HUES48 (cell line): ENCODE results near the gene PRUNE2.
"Not testable (repeated sequence)": the region's sequence is repeated elsewhere in the genome, so short reads cannot be mapped to it uniquely, and the experiment has no call there.

Experiments
- H3K27ac ChIP-seq: one replicate; pipeline ENCODE4 v1.7.0; 2013; ENCODE audit warnings: low read depth, low read length, inconsistent platforms
- H3K27me3 ChIP-seq: 2 replicates; pipeline ENCODE4 v1.6.1; 2013; ENCODE audit warnings: mild to moderate bottlenecking, low read length; ENCODE audit not compliant: control insufficient read depth, insufficient read depth
- H3K36me3 ChIP-seq: 2 replicates; pipeline ENCODE4 v1.6.1; 2013; ENCODE audit warnings: low read length; ENCODE audit not compliant: control insufficient read depth, insufficient read depth
- H3K4me1 ChIP-seq: 2 replicates; pipeline ENCODE4 v1.6.1; 2013; ENCODE audit warnings: mild to moderate bottlenecking, low read length; ENCODE audit not compliant: control insufficient read depth, insufficient read depth
- H3K4me3 ChIP-seq: 2 replicates; pipeline ENCODE4 v1.5.1; 2013; ENCODE audit warnings: mild to moderate bottlenecking, low read depth, low read length
- H3K9ac ChIP-seq: 2 replicates; pipeline ENCODE4 v1.6.1; 2013; ENCODE audit warnings: mild to moderate bottlenecking, low read depth, low read length, moderate library complexity
- H3K9me3 ChIP-seq: 2 replicates; pipeline ENCODE4 v1.6.1; 2013; ENCODE audit warnings: low read length; ENCODE audit not compliant: control insufficient read depth, insufficient read depth

Gene PRUNE2

DNA sequence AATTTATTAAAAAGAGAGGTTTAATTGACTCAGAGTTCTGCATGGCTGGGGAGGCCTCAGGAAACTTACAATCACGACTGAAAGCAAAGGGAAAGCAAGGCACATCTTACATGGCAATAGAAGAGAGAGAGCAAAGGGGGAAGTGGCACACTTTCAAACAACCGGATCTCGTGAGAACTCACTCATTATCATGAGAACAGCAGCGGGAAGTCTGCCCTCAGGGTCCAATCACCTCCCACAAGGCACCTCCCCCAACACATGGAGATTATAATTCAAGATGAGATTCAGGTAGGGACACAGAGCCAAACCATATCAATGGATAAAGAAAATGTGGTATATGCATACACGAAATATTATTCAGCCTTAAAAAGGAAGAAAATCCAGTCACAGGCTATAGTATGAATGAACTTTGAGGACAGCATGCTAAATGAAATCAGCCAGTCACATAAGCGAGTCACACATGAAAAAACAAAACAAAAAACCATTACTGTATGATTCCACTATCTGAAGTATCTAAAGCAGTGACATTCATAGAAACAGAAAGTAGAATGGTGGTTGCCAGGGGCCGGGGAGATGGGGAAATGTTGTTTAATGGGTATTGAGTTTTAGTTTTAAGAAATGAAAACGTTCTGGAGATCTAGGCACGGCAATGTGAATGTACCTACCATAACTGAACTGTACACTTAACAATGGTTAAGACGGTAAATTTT, 225.0 kb downstream of the PRUNE2 start:
- H3K27ac ChIP-seq, result no peak overlapping the region
- H3K4me1 ChIP-seq, result no peaks in the 10 kb centered on the region
- no peaks in the 10 kb centered on the region for H3K36me3 ChIP-seq
- H3K4me3 ChIP-seq, result no peak overlapping the region
- no peaks in the 10 kb centered on the region for H3K27me3 ChIP-seq
- H3K9ac ChIP-seq, result no peak overlapping the region
- H3K9me3 ChIP-seq, result no peaks in the 10 kb centered on the region

GRCh38 chr9:76677481-76678055, 228.3 kb downstream of the PRUNE2 start:
- no peaks in the 10 kb centered on the region for H3K36me3 ChIP-seq
- no peak overlapping the region for H3K9ac ChIP-seq
- no peaks in the 10 kb centered on the region for H3K4me1 ChIP-seq
- no peaks in the 10 kb centered on the region for H3K27me3 ChIP-seq
- no peak overlapping the region for H3K4me3 ChIP-seq
- H3K27ac ChIP-seq, result no peak overlapping the region
- no peaks in the 10 kb centered on the region for H3K9me3 ChIP-seq

DNA sequence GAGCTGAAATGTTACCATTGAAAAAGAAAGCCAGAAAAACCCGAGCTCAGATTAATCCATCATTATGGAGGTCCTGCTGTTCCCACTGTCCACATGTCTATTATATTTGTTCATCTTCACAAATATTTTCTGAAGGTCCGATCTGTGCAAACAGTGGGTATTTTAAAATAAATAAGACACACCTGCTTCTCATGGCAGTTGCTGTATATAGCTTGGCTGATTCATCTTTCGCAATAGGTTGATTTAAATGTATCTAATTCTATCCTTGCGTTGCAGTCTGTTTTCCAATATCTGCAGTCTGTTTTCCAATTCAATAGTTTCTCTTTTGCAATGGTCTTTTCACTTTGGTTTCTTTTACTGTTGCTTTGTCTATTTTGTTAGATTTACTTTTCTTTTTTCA, 229.1 kb downstream of the PRUNE2 start:
- Histone ChIP-seq H3K27ac (no peak overlapping the region), H3K4me3 (no peak overlapping the region)

GRCh38 chr9:76667521-76667957, 238.4 kb downstream of the PRUNE2 start:
- Histone ChIP-seq H3K27ac (no peak overlapping the region), H3K27me3 (no peaks in the 10 kb centered on the region), H3K9ac (no peak overlapping the region), H3K9me3 (no peaks in the 10 kb centered on the region), H3K36me3 (no peaks in the 10 kb centered on the region), H3K4me3 (no peak overlapping the region), H3K4me1 (peaks cover 5% of the 10 kb centered on the region; the same call in 1 of the 2 replicates)

More for the DNA sequence above, 229.1 kb downstream of the PRUNE2 start:
- Histone ChIP-seq H3K36me3 (no peaks in the 10 kb centered on the region), H3K9me3 (no peaks in the 10 kb centered on the region), H3K9ac (no peak overlapping the region), H3K4me1 (no peaks in the 10 kb centered on the region), H3K27me3 (no peaks in the 10 kb centered on the region)

DNA sequence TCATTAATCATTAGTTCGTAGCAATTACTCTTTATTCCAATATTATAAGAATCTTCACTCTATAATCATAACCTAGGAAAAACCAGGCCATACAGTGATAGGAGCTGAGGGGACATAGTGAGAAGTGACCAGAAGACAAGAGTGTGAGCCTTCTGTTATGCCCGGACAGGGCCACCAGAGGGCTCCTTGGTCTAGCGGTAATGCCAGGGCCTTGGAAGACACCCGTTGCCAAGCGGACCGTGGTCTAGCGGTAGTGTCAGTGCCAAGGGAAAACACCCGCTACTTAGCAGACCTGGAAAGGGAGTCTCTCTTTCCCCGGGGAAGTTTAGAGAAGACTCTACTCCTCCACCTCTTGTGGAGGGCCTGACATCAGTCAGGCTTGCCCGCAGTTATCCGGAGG, 239.9 kb downstream of the PRUNE2 start:
- not testable (repeated sequence) for H3K9me3 ChIP-seq

DNA sequence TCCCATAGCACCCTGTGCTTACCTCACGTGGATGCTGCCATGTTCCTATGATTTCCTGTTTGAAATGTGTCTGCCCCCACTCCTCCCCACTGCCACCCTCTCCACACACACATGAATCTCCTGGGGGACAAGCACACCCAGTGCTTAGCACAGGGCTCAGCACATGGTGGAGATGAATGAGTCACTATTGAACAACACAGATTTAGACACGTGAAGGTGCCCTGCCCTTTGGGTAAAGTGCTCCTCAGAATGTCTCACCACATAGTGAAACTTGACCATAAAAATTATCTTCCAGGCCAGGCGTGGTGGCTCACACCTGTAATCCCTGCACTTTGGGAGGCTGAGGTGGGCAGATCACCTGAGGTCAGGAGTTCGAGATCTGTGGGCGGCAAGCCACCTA, 240.5 kb downstream of the PRUNE2 start:
- H3K4me3 ChIP-seq, result no peak overlapping the region
- no peak overlapping the region for H3K27ac ChIP-seq
- no peaks in the 10 kb centered on the region for H3K27me3 ChIP-seq
- no peaks in the 10 kb centered on the region for H3K36me3 ChIP-seq
- peaks cover 5% of the 10 kb centered on the region; the same call in 1 of the 2 replicates for H3K4me1 ChIP-seq
- H3K9me3 ChIP-seq, result no peaks in the 10 kb centered on the region
- H3K9ac ChIP-seq, result no peak overlapping the region

More for the DNA sequence above, 239.9 kb downstream of the PRUNE2 start:
- not testable (repeated sequence) for H3K27ac ChIP-seq, H3K4me1 ChIP-seq, H3K9ac ChIP-seq, H3K27me3 ChIP-seq, H3K4me3 ChIP-seq, H3K36me3 ChIP-seq

DNA sequence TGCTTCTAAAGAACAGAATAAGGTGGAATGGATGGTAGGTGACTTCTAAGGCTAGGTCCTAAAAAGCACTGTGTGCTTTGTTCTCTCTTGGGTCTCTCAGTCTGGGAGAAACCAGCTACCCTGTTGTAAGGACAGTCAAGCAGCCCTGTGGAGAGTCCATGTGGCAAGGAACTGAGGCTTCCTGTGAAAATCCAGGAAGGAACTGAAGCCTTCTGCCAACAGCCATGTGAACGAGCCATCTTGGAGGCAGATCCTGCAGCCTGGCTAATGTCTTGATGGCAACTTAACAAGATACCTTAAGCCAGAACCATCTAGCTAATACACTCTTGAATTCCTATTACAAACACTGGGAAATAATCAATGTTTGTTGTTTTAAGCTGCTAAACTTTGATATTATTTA, 241.8 kb downstream of the PRUNE2 start:
- Histone ChIP-seq H3K27ac (no peak overlapping the region), H3K4me3 (no peak overlapping the region), H3K36me3 (no peaks in the 10 kb centered on the region), H3K4me1 (peaks cover 5% of the 10 kb centered on the region; the same call in 1 of the 2 replicates), H3K9ac (no peak overlapping the region), H3K9me3 (no peaks in the 10 kb centered on the region), H3K27me3 (no peaks in the 10 kb centered on the region)

- no peak overlapping the region for H3K9ac ChIP-seq
- H3K4me3 ChIP-seq, result no peak overlapping the region
- no peaks in the 10 kb centered on the region for H3K9me3 ChIP-seq
- H3K27ac ChIP-seq, result no peak overlapping the region
- H3K4me1 ChIP-seq, result peaks cover 5% of the 10 kb centered on the region; the same call in 1 of the 2 replicates
- H3K36me3 ChIP-seq, result no peaks in the 10 kb centered on the region
- no peaks in the 10 kb centered on the region for H3K27me3 ChIP-seq
Observed at GRCh38 chr9:76662476-76663281, 243.2 kb downstream of the PRUNE2 start.

DNA sequence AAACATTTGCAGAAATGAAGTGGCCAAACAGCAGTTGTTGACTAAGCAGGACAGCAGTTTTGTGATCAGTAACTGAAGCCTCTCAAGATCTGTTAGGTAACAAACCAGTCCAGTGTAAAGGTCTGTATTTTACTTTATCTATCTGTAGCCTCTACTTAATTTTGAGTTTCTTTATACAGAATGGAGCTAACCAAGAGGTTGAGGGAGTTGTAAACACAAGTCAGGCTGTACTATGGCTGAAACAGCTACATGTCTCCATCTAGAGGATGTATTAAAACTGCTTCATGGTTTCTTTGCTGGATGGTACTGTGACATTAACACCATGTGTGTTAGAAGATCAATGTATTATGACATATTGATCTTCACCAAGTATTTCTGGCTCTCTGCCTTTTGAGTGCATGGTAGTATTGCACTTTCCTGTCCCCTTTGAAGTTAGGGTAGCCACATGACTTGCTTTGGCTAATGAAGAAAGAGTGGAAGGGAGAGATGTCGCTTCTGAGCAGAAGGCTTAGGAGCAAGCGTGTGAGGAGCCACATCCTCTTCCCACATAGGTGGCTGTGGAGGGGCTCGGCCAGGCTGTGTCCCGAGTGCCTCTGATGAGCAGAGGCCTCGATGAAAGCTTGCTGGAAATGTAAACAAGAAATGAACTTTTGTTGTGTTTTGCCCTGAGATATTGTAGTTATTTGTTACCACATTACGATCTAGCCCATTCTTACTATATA, 247.2 kb downstream of the PRUNE2 start:
- Histone ChIP-seq H3K4me1 (peaks cover 5% of the 10 kb centered on the region; the same call in 1 of the 2 replicates), H3K36me3 (no peaks in the 10 kb centered on the region), H3K27me3 (no peaks in the 10 kb centered on the region), H3K9me3 (no peaks in the 10 kb centered on the region), H3K4me3 (no peak overlapping the region), H3K27ac (no peak overlapping the region), H3K9ac (no peak overlapping the region)

- Histone ChIP-seq H3K27me3 (no peaks in the 10 kb centered on the region), H3K4me3 (no peak overlapping the region), H3K9ac (no peak overlapping the region), H3K4me1 (peaks cover 2% of the 10 kb centered on the region; the same call in 1 of the 2 replicates), H3K36me3 (no peaks in the 10 kb centered on the region), H3K9me3 (no peaks in the 10 kb centered on the region), H3K27ac (no peak overlapping the region)
Observed at GRCh38 chr9:76657265-76657664, 248.6 kb downstream of the PRUNE2 start.
